NCI-H2196 treated with DMSO at 0.1 percent for 48 hours (cell line): ENCODE results near the gene OSCP1.

Experiments used
- DNase-seq: peaks from one replicate; lab custom pipeline; 2025; ENCODE audit not compliant: unreplicated experiment; lab: John Stamatoyannopoulos, UW

Gene OSCP1

DNA sequence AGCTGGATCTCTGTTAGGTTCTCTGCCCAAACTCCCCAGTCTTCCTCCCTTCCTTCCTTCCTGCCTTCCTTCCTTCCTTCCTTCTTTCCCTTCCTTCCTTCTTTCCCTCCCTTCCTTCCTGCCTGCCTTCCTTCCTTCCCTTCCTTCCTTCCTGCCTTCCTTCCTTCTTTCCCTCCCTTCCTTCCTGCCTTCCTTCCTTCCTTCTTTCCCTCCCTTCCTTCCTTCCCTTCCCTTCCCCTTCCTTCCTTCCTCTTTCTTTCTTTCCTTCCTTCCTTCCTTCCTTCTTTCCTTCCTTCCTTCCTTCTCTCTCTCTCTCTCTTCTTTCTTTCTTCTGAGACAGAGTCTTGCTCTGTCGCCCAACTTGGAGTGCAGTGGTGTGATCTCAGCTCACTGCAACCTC is 43.8 kb downstream of the OSCP1 start:
- no peak for DNase-seq

DNA sequence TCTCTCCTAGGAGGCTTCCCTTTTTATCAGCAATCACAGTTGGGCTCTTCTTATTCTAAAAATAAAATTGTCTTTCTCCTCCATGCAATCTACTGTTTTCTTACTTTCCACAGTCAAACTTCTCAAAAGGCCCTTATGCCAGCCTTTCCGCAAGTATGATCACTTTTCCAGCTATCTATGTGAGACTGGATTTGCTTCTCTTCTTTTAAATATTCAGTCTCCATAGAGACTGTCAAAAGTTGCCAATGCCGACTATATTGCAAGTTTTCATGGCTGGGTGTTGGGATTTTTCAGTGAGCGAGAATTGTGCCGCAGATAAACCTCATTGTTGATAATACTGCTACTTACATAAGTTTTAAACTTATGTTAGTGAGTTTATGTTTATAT is 47.8 kb downstream of the OSCP1 start:
- DNase-seq: no peak

DNA sequence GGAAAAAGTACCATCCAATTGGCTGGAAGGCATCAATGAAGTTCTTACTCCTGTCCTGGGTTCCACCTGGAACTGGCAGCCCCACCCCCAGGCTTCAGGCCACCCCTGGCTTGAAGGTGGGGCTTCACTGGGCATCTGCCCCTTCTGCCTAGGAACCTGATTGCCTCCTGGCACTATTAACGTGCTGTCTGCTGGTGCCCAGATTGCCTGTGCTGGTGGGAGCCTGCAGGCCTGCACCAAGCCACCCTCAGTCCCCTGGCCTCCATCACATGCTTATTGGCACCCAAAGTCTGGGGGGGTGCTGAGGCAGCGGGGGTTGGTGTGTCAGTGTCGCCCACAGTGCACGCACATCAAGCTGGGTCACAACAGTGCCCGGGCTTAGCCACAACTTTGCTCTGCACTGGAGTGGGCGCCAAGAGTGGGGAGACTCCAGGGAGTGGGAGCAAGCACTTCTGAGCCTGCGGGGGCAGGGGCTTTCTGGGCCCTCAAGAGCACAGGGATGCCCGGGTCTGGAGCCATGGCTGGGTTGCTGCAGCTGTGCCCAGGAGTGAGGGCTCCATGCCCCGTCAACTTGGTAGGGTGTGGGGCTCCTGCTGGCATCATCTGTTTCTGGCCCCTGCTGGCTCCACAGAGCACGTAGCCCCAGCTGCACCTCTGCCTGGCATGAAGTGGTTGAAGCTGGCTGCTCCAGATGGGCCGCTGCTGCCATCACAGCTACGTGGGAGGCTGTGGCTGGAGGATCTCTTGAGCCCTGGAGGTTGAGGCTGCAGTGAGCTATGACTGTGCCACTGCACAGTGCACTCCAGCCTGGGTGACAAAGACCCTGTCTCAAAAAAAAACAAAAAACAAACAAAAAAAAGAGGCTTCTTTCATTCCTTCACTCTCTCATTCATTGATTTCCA is 48.4 kb downstream of the OSCP1 start:
- no peak for DNase-seq

DNA sequence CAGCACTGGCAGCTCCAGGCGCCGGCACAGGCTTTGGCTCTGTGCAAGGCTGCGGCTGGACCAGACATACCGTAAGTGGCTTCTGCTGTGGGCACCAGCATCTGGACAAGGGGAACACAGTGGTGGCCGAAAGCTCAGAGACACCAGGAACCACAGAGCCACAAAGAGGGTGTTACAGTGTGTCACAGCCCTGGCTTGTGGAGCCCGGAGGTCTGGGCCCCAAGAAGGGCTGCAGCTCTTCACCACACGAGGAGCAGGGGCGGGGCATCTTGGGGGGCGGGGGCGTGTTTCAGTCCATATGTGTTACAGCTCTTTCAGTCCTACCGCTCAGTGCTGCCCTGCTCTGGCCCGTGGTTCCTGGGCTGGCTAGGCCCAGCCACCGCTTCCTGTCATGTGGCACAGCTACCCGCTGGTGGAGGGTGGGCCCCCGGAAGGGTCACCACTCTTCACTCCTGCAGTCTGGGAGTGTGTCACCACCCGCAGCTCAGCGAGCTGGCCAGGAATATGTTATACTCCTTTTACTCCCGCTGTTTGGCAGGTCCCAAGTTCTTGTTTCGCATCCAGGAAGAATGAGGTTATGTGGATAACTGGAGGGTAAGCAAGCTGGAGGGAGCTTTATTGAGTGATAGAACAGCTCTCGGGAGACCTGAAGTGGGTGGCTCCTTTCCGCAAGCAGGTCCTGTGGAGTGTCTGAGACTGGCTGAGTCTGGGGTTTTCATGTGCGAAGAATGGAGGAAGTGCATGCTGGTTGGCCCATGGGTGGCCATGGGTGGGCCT is 49.2 kb downstream of the OSCP1 start:
- DNase-seq: no peak

DNA sequence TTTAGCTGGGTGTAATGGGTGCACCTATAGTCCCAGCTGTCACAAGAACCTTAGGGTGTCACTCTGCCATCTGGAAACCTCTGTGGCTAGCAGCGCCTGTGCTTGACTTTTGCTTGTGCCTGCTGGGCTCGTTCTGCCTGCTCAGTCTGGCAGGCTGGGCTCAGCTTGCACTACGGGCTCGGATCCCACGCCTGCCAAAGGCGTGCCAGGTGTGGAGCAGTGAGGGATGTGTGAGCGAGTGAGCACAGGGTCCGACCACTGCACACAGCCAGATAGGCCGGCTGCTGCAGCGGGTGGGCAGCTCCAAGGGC is 49.8 kb downstream of the OSCP1 start:
- DNase-seq: no peak

DNA sequence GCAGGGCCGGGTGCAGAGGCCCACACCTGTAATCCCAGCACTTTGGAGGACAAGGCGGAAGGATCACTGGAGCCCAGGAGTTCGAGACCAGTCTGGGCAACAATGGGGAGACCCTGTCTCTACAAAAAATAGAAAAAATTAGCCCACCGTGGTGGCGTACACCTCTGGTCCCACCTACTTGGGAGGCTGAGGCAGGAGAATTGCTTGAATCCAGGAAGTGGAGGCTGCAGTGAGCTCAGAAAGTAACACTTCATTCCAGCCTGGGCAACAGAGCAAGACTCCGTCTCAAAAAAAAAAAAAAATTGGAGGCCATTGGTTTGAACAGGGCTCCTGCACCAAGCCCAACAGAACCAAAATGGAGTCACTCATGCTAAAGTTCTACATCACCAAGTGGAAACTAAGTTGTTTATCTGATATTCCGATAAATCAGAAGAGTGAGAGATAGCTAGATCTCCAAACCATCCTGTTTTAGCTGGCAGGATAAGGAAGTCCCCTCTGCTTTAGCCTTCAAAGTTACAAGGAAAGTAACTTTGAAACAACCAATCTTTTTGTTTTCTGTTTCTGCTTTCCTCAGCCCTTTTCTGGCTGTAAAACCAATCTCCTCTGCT is 51.8 kb downstream of the OSCP1 start:
- DNase-seq: no peak

DNA sequence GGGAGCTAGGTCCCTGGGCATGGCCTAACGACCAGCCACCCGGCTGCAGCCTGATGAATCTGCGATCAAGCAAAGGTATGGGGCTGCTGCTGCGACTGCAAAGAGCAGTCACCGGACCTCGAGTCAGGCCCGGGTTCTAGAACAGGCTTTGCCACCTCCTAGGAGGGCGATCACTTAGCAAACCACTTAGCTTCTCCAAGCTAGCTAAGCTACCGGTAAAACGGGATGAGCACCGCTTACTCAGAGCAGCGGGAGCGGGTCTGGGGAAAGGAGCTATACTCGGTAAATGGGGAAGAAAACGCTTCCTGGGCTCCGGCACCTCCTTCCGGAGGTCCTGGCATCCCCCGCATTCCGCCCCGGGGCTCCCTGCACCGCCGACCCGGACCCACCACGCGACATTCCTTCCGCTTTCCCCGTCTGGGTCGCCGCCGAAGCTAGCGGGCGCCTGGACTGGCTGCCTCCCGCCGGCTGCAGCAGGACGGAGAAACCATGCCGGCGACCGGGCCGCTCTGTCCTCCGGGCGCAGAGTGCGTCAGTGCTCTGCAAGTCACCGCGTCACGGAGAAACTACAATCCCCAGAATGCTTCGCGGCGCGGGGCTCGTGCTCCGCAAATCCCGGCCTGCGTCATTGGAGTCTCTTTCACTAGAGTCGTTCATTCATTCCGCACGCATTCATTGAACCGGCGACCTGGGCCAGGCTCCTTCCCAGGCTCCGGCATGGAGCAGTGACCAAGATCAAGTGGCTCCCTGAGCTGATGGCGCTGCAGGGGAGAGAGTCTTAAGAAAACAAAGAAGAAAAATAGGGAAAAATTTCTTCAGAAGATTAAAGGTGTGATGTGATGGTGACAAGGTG is 52.6 kb downstream of the OSCP1 start, which contains the start of gene LSM10:
TSS of gene LSM10 (minus strand) at position 531 of the 853 bp plus-strand sequence. CDS start 3,779 bp downstream, outside the sequence.
- DNase-seq: peak; percentile 86

DNA sequence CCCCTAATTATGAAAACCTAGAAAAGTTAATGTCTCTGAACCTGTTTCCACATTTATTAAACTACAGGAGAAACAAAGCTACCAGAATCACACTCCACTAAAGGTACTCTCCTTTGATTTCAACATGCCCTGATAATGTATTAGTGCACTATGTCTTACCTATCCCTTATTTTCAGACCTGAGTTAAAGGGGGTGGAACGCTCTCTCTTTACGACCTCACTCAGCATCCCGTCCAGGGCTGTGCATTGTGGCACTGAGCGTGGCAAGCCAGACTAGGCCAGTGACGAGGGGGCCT is 53.2 kb downstream of the OSCP1 start:
- no peak for DNase-seq

DNA sequence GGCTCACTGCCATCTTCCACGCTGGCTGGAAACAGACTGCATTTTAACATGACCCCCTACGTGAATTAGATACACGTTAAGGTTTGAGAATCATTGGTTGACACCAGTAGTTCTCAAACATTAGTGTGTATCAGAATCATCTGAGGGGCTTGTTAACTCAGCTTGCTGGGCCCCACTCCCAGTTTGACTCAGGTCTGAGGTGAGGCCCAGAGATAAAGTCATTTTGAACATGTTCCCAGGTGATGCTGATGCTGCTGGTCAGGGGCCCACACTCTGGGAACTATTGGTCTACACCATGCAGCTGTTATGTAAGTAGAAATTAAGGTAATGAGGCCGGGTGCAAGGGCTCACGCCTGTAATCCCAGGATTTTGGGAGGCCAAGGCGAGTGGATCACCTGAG is 53.9 kb downstream of the OSCP1 start:
- no peak for DNase-seq

DNA sequence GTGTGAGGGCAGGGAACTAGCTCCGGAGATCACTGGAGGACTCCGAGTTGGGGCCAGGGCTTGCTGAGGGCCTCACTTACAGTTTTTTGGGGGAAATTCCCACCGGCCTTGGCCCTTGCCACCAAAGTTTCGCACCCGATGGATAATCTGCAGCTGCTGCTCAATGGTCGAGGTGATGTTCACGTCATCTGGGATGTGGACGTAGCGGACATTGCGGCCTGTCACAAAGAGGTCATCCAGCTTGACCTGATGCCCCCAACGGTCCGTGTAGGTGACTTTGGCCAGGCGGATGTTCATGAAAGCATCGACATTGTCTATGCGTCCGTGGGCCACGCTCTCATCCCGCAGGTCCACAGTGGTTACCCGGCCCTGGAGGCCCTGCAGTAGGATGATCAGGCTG is 56.6 kb downstream of the OSCP1 start:
- DNase-seq: no peak

DNA sequence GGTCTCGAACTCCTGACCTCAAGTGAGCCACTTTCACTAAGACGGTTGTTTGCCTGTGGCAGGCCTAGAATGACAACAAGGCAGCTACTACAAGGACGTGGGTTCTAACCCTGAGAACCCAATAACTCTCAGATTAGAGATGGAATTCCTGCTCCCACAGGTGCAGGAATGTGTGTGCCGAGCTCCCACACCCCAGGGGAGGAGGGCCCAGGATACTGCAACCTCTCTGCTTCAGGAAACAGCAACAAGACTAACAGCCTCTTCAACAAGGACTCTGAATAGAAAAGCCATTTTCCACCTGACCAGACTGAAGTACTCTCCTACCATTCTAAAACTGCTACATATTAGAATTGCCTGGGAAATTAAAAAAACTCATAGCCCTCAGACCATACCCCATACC is 57.4 kb downstream of the OSCP1 start:
- no peak for DNase-seq

DNA sequence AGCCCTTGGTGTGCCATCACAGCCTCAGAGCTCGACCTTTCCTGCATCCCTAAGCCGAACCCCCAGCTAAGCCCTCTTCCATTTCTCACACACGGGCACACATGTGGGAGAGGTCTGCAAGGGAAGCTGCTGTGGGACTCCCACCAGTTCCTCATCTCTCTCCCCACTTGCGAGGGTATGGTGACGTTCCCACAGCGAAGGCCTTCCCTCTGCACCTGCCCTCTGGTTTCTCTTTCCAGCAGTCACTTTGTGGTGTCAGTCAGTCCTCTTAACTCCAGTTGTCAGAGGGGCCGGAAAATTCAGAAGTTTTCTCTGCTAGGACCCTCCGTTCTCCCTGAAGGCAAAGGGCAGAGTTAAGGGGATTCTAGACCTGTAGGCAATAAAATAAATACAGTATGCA is 59.0 kb downstream of the OSCP1 start:
- no peak for DNase-seq

DNA sequence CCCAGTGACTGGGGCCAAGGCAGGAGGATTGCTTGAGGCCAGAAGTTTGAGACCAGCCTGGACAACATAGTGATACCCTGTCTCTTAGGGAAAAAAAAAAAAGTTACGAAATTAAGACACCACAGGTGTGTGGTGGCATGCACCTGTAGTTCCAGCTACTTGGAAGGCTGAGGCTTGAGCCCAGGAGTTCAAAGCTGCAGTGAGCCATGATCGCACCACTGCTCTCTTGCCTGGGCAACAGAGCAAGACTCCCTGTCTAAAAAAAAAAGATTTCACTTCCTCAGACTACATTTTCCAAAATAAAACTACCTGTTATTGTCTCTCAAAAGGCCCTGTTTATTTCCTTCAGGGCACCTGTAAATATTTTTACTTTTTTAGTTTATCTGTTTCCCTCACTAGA is 59.8 kb downstream of the OSCP1 start:
- no peak for DNase-seq

DNA sequence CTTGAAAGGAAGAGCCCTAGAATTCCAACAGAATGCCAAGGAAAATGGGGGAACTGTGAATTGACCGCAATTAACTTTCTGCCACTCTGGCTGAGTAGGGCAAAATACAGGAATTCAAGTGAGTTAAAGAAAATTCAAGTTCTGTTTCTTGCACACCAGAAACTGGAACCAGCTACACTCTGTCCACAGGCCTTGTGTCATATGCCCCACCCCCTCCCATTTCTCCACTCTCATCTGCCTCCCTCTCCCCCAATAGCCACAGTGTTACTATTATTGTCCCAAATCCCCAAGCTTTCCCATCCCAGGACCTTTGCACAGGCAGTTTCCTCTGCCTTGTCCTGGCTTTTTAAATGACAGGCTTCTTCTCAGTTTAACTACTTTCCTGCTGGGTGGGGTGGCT is 60.3 kb downstream of the OSCP1 start:
- DNase-seq: no peak

DNA sequence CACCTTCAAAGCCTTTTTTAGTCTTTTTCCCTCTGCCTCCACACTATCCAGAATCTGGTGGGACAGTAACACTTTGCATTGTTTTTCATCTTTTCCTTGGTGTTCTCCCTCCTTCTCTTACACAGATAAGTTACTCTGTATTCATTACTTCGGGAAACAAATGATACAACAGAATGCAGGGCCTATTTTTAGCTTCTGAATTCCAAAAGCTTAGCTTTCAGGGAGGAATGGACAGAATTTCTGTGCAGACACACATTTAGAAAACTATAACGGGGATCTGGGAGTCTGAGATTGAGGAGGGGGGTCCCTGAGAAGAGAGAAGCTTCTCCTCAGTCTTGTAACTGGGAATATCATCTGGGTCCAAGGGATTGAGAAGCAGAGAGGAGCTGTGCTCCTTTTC is 61.0 kb downstream of the OSCP1 start:
- DNase-seq: no peak

DNA sequence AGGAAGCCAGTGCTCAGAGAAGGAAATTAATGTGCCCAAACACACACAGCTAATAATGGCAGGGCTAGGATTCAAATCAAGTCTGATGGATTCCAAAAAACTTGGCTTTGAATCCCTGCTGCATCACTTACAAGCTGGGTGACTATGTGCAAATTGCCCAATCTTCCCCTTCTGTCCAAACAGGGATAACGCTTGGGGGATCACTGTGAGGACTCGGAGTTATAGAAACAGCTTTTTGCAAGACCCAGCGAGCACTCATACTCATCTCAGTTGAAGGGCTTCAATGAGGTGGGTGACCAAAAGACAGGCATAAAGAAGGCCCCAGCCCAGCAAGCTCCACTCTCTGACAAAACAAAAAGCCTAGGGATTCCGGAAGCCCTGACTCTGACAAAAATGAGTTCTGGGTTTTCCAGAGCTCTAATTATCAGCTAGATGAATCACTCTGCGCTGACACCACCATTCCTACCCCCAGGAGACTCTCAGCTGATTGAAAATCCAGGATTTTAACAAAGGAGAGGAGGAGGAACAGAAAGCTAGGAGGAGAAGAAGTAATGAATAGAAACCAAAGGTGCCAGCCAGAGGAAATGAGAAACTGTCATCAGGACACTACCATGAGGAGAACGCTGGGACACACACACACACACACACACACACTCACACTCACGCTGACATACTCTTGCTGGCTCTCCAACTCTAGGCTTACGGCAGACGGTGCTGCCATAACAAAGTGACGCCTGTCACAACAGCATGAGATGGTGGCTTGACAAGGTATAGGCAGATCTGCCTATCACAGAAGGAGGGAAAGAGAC is 62.9 kb downstream of the OSCP1 start:
- no peak for DNase-seq

DNA sequence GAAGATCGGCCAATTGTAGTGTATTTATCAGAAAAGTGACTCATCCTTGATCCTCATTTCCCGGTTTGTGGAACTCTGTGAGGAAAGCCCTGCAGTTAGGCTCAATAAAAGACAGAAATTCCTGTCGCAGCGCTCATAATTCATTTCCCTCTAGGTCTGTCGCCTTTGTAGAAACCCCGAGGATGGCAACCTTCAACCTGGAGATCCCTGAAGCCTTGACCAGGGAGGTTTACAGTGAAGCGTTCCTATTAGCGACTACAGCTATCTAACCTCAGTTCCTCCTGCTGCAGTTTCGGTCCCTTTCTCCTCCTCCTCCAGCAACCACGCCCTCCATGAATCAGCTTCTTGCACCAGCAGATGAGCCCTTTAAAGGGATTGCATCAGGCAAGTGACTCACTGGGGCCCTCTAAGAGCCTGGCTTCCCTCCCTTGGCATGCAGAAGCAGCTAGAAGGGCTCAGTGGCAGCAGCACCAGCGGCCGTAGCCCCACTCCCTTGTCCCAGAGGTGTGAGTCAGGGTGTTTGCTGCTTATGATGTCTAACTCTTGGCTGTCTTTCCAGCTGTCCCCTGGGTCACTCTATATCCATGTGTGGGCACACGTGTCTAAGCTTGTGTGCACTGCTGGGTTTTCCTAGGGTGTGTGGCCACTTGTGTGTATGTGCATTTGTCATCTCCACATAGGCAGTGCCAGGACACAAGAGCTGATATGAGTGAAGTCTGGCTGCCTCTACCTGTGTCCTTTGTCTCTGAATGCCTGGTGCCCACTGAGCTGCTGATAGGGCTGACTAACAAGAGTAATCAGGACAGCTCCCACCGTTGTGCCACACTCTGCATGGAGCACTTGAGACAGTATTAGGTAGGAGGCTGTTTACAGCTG is 63.7 kb downstream of the OSCP1 start:
- DNase-seq: peak; percentile 89

DNA sequence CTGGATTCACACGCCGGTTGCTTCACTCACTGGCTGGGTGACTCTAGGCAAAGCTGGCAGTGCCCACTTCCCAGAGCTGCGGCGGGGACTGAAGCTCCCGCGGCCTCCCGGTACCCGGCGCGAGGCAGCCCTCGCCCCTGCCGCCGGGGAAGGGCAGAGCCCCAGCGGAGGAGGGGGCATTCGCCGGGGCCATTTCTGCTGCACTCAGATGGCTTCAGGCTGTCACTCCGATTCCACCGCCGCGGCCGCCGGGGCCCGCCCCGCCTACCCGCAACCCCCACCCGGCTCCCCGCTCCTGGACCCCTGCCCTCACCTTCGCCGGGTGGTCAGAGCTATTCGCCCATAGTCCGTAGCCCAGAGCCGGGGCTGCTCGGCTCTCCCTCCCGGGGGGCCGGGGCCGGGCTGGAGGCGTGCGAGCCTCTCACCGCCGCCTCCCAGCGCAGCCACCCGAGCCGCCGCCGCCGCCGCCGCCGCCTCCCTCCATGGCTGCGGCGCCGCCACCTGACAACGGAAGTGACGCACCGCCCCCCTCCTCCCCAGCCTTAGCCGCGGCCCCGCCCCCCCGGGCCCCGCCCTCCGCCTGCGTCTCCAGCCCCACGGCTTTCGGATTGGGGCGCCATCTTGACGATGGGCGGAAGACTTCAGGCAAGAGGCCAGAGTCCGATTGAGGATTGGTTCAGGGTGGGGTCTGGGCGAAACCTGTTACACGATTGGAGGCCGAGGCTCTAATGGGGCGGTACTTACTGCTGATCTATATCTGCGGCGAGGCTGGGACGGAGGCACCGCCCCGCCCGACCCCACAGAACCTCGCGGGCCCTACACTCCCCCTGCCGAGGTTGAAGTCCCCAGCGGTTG is 64.6 kb downstream of the OSCP1 start, which contains the start of gene STK40:
TSS of gene STK40 (minus strand) at position 515 of the 855 bp plus-strand sequence. CDS start 24,592 bp downstream, outside the sequence.
- peak; percentile 98 for DNase-seq
